CD4-positive, alpha-beta T cell treated with Interleukin-15 for 4 hours (primary cell): ENCODE results near the gene TTC39C.
"Not testable (repeated sequence)": the region's sequence is repeated elsewhere in the genome, so short reads cannot be mapped to it uniquely, and the experiment has no call there.

Experiments used
- DNase-seq: peaks from one replicate; pipeline ENCODE4 v3.0.0-alpha.2; 2020; ENCODE audit warnings: low spot score

Gene TTC39C

DNA sequence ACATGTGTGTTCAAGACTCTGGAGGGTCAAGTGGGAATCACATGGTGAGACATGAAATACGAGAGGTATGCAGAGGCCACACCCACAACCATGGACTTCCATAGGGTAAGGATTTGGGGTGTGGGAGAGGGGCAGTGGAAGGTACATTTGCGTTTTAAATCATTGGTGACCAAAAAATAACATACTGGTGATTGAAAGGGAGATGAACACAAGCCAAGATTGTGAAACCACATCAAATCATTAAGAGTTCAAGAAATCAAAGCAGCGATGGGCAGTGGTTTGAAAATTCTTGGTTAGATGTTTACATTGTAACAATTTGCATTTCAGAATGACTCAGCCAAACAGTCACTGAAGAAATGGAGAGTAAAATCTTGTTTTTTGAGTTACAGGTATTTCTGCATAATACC, 122.4 kb downstream of the TTC39C start:
- DNase-seq = peak; percentile 25

DNA sequence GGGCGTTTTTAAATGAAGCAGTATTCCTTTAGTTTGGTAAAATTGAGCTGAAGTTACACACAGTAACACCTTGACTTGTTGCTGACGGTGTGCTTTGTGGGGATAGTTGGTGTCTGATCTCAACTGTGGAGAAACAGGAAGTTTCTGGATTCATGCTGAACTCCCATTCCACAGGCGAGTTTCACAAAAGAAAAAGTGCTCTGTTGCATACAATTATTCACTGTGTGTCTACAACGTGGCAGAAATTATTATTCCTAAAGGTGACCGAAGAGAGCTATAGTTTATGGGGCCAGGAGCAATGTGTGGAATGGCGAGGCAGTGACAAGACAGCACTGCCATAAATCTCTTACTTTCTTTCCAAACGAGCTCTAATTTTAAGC, 123.8 kb downstream of the TTC39C start:
- DNase-seq = no peak

DNA sequence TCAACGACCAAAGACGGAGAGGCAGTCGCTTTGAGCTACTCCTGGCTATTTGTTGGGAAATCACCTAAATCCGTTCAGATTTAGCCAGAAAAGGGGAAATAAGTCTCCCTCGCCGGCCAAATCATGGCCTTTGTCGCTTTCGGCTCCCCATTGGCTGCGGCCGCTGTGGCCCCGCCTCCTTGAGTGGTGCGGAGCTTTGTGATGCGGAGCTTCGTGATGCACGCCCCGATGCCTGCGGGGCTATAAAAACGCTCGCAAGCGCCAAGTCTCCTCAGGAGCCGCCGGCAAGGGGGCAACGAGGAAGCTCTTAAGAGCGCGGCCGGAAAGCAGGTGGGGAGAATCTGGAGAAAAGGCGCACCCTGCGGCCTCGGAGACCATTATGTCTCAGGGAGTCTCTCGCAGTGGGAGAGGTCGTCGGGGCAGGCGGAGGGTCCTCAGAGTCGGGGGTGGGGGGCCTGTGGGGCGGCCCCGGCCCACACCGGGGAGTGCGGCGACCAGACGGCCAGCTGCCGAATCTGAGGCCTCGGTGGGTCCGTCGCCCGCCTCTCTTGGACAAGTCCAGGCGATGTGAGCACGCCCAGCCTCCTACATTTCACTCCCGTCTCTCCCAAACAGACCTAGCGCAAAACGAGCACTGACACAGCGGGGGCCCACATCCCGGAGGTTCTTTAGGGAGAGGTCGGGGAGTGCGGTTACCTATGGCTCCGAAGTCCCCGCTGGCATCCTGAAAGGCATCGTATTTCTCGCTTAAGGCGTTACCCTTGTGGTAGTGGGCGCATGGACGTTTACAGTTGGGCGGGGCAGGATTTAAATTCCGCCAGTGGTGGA, 124.4 kb downstream of the TTC39C start, which contains the start of gene CABYR:
Gene CABYR (plus strand): TSS at position 274 of the 828 bp plus-strand sequence. CDS start 4,053 bp downstream, outside the sequence.
- DNase-seq = peak; percentile 75

DNA sequence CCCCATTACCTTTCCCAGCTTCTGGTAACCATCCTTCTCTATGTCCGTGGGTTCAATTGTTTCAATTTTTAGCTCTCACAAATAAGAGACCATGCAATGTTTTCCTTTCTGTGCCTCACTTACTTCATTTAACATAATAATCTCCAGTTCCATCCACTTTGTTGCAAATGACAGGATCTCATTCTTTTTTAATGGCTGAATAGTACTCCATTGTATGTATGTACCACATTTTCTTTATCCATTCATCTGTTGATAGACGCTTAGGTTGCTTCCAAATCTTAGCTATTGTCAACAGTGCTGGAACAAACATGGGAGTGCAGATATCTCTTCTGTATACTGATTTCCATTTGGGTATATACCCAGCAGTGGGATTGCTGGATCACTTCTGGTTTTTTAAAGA, 126.1 kb downstream of the TTC39C start:
- no peak for DNase-seq

DNA sequence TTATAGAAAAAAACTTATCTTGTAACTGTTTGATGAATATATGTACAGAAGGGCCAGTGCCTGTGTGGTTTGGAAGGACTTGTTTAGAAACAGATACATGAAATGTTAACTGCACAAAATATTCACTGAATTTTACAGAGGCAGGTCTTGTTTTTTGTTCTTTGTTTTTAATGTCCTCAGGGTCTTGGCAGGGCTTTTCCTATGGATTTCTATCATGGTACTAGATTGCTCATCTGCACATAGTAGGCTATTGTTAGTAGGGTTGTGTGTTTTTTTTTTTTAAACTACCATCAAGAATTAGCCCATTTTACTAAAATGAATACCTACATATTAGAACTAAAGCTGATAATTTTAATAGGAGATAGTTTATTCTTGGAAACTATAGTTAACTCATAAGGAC, 127.8 kb downstream of the TTC39C start:
- no peak for DNase-seq

DNA sequence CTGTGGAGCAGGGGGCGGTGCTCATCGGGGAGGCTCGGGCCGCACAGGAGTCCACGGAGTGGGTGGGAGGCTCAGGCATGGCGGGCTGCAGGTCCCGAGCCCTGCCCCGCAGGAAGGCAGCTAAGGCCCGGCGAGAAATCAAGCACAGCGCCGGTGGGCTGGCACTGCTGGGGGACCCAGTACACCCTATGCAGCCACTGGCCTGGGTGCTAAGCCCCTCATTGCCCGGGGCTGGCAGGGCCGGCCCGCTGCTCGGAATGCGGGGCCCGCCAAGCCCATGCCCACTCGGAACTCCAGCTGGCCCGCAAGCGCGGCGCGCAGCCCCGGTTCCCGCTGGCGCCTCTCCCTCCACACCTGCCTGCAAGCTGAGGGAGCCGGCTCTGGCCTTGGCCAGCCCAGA, 135.0 kb downstream of the TTC39C start:
- DNase-seq = not testable (repeated sequence)

DNA sequence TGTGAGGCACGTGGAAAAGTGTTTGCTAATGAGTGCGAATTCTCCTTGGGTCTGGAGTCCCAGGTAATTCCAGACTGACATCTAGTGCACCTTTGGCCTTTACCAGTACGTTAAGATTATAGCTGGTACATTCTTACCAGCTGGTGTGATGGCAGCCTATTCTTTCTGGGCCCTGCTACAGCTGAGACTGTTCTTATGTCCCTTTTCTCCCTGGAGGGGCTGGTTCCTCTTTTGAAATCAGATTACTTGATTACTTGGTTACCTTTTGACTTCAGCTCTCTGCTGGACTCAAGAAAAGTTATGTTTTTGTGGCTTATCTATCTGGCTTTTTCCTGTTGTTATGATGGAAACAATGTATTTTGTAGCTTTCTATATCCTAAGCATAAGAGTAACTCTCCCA, 138.8 kb downstream of the TTC39C start:
- DNase-seq = no peak

DNA sequence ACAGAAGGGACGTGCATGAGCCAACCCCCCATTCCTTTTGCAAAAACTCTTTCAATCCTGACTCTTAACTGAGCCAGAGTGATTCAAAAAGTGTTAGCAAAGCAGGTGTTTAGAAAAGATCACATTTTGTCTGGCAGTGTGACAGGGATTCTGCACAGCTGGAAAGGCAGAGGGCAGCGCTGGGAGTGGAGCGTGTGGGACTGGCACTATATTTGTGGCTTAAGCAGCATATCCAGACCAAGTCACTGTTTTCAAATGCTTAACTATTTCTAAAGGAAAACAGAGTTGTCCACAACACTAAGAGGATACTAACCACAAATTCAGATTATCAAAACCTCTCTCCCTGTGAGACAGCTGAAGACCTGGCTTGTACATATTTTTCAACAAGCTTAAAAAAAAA, 143.3 kb downstream of the TTC39C start:
- DNase-seq = no peak

DNA sequence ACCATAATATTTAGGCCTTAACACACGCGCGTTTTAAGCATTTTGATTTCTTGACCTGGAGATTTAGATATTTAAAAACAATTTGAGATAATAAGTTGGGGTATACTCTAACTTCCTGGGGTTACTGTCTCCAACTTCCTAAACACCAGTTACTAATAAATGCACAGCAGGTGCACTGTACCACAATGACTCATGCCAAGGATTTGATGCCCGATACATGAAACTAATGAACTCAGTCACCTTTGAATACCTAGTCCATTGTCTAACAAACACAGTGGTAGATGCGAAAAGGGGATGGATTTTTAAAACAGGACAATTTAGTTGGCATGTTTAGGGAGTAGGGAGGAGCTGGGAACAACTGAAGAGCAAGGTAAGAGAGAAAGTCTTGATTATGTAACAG, 145.5 kb downstream of the TTC39C start:
- DNase-seq = no peak

DNA sequence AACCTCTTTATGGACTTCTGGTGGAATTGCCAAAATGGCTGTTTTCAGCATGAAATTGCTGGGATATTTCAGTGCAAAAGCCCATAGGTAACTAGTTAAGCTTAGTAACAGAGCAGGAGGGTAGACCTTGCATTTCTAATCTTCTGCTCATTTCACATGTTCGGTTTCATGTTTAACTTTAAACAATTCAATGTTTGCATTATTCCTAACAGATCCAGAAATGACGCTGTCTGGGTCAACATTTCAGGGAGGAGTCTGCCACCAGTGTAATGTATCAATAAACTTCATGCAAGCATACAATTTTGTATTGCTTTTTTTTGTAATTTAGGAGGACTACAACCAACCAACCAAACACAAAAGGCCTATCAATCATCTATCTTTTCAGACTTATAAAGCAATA, 146.8 kb downstream of the TTC39C start:
- DNase-seq = no peak

DNA sequence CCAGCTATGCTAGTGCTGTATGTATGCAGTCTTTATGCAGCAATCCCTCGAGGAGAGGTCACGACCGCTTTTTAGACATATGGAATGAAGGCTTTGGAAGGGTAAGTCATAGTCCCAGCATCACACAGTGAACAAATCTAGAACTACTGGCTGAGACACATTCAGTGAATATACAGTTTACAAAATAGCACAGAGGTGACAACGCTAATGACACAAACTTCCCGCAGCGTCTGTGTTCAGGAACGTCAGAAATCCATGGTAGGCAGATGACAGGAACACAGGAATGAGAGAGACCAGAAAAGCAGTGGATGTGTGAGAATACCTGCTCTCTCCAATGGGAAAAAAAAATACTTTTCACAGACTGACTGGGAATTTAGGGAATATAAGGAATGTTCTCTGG, 153.9 kb downstream of the TTC39C start:
- no peak for DNase-seq

DNA sequence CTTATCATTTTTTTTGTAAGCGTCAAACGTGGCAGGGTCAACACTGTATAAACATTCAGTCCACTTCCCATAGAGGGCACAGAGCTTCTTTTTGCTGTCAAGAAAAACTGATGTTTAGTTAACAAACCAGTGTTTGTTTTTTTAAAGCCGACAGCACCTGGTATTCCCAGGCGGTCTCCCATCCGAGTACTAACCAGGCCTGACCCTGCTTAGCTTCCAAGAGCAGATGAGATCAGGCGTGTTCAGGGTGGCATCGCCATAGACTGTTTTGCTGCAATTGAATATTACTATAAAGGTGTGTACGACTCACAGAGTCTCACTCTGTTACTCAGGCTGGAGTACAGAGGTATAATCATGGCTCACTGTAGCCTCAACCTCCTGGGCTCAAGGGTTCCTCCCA, 155.8 kb downstream of the TTC39C start:
- DNase-seq = no peak

DNA sequence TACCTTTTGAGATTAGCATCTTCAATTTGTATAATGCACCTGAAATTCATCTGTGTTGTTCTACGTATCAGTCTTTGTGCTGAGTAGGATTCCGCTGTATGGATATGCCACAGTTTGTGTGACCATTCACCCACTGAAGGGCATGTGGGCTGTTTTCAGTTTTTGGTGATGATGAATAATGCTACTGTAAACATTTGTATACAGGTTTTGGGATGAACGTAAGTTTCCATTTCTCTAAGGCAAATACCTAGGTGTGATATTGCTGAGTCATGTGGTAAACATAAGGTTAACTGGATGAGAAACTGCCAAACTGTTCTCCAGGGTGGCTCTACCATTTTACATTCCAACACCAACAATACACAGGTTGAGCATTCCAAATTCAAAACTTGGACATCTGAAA, 159.4 kb downstream of the TTC39C start:
- DNase-seq = no peak

DNA sequence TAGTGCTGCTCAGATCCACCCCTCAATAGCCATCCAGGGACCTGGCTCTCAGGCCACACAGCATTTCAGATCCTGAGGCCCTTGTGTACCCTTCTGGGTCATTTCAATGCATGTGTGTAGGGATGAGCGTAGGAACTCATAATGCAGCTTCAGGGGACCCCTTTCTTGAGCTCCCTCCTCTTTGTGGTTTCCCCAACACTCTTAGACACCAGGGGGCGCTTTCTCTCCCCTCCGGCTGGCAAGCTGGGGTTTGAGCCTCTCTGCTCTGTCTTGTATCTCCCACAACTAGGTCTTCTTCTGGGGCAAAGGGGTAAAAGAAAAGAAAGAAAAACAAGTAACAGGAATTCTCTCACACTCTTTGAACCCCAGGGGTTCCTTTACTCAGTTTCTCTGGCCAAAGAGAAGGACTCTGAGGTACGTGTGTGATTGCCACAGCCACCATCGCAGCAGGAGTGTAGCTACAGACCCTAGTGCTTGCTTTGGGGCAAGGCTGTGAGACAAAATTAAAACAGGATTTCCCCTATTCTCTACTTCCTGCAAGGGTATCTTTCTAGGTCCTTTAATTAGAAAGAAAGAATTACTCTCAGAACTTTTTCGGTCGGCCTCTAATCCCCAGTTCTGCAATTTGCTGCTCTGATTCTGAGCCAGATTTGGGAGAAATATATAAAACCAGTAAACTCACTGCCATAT, 162.3 kb downstream of the TTC39C start:
- DNase-seq = peak; percentile 19

DNA sequence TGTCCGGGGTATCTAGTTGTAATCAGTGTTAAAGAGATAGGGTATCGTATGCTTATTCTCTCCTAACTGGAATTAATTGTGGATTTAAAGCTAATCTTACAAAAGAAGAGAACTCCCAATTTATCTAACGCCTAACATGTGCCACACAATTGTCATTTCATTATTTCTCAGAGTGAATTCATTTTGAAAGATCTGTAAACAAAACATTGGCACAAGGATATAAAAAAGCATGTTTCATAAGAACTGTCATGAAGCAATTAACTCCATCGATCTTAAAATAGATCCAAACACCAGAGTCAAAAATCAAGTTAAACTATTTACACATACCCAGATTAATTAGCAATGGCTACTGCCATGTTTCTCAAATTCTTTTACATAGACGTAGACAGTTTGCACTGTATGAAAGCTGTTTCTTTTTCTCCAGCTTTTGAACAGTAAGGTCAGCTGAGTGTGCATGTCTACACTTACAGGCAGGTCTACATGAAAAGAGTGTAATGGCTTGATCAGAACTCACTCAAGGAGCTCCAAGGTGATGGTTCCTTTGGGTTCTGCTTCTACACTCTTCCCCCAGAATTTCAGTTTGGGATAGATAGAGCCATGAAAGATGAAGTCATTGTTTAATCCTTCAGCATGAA, 163.1 kb downstream of the TTC39C start:
- DNase-seq = no peak

DNA sequence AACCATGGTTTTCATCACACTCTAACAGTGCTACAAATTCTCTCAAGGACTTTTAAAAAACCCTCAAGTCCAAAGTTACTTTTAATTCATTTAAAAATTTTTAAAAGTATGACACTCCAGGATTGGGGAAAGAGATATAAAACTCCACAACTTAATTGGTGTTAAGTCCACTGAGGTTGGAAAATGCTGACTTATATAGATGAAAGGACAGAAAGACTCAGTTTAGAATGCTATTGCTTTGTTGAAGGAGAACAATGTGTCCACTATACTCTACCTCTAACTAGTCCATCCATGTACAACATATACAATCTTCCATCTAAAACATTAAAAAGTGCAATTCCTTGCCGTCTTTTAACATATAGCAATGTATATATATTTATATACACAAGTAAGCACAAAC, 165.5 kb downstream of the TTC39C start:
- no peak for DNase-seq

DNA sequence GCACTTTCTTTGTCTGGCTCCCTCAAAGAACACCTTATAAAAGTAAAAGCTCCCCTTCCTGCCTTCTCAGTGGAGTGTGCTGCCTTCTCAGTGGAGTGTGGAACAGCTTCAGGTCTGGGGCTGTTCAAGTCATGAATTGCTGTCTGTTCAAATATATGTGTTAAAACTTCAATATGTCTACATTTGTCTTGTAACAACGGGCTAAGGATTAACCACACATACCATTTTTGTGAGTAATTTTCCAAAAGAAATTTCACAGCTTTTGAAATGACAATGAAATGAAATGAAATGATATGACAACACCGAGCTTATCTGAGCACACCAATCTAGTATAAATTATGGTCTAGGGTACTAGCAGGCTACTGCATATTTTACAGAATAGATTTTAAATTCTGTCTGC, 167.3 kb downstream of the TTC39C start:
- DNase-seq = no peak
